ENCODE measurements around the gene ZGPAT.

- TF ChIP-seq TAF1 (IDR thresholded peaks at IDR 0.05; ENCODE audit: low read depth, low read length): no peak
- TF ChIP-seq BACH1 (IDR thresholded peaks at IDR 0.05; ENCODE audit: low read length): no peak
- TF ChIP-seq CTCF (IDR thresholded peaks at IDR 0.05; ENCODE audit: control extremely low read depth in 1 of 3, insufficient read depth in 1 of 3, low read depth in 1 of 3, low read length in 3 of 3): no peak
- TF ChIP-seq EZH2 (IDR thresholded peaks at IDR 0.05; ENCODE audit: low read depth, low read length, severe bottlenecking): no peak
- TF ChIP-seq SUZ12 (IDR thresholded peaks at IDR 0.05; ENCODE audit: low read length): no peak
- no peak for TF ChIP-seq POLR2AphosphoS5 (IDR thresholded peaks at IDR 0.05; ENCODE audit: low read depth, low read length)
Measured at GRCh38 chr20:63745424-63745805, 37.6 kb downstream of the ZGPAT start.

All from H1 (cell line).